Testis (tissue), 5 donors: ENCODE measurements around the gene BSX. TPM values are rescaled to one million over a fixed set of nuclear protein-coding genes. Genes with fewer than 3 reads are reported as not detected.

Experiments used
- DNase-seq: peaks from one replicate; pipeline ENCODE4 v3.0.0-alpha.2; 2019
- H3K27ac ChIP-seq, 2 donors: fragments of 200-600 bp; sonication (generic); one replicate each; pipeline ENCODE4 v1.5.1; 2019
- H3K27me3 ChIP-seq: fragments of 200-600 bp; sonication (generic); one replicate; pipeline ENCODE4 v1.5.1; 2019
- H3K36me3 ChIP-seq: fragments of 200-600 bp; sonication (generic); one replicate; pipeline ENCODE4 v1.5.1; 2017; ENCODE audit warnings: low read depth; ENCODE audit errors: missing control alignments
- H3K4me1 ChIP-seq: fragments of 200-600 bp; sonication (generic); one replicate; pipeline ENCODE4 v1.5.1; 2019
- H3K4me3 ChIP-seq, 2 donors: fragments of 200-600 bp; sonication (generic); one replicate each; pipeline ENCODE4 v1.5.1; 2017 to 2019
- H3K9me3 ChIP-seq: fragments of 200-600 bp; sonication (generic); one replicate; pipeline ENCODE4 v1.5.1; 2017
- CTCF ChIP-seq, 3 experiments: fragments of 450-650 bp in 2 of 3; fragments of 200-600 bp in 1 of 3; sonication (generic) in 1 of 3; IDR thresholded peaks; one replicate each; pipeline ENCODE4 v1.5.1; 2016 to 2019; ENCODE audit warnings: antibody characterized with exemption in 3 of 3, mild to moderate bottlenecking in 2 of 3, moderate library complexity in 1 of 3
- POLR2A ChIP-seq: fragments of 450-650 bp; IDR thresholded peaks from one replicate; pipeline ENCODE4 v1.6.1; 2017; ENCODE audit warnings: antibody characterized with exemption, mild to moderate bottlenecking, moderate library complexity
- WGBS, 2 donors: methylation state at CpG; one replicate each; pipeline ENCODE4 v1.1.5; 2018; 5-methylcytosine and 5-hydroxymethylcytosine counted together
- intact Hi-C: fragments of 100-400 bp; cut with DNase I; formaldehyde crosslinking; loops from one replicate; pipeline ENCODE4 v1.15.1; 2023; ENCODE audit warnings: low total_unique reads
- long read RNA-seq, 2 donors: transcript quantifications; one replicate each; lab custom pipeline, GENCODE V29; 2026
- polyA plus RNA-seq: library from polyadenylated mRNA; stranded (reverse); fragments of 350-450 nt; fragmentation: Illumina TruSeq; extraction: RNeasy Lipid Tissue Mini Kit (QIAGEN cat#74804); gene quantifications from one replicate; pipeline ENCODE4 v1.2.3, GENCODE V29; 2014; ENCODE audit warnings: low read depth, low replicate concordance; ENCODE audit not compliant: insufficient read depth
- total RNA-seq, 2 donors: library from RNA; depleted of rRNA; stranded (reverse); fragments of >200 nt; gene quantifications; one replicate each; pipeline ENCODE4 v1.2.3, GENCODE V29; 2016

The BSX gene
- total RNA-seq (not detected), polyA plus RNA-seq (not detected)
- long read RNA-seq, donor 1: 0 reads
- long read RNA-seq, donor 2: 0 reads

GRCh38 chr11:122981388-122982264, at the start of gene BSX:
Gene BSX (minus strand): TSS chr11:122981834. CDS start chr11:122981671, 163 bp downstream.
- intact Hi-C loops: no loop called here
- WGBS, 2 donors: 5 to 8% methylated on average over 20 to 35 of the region's 35 CpGs
- Histone ChIP-seq H3K9me3 (no peaks in the 10 kb centered on the region), H3K4me1 (peaks cover 14% of the 10 kb centered on the region), H3K27me3 (peaks cover 5% of the 10 kb centered on the region), H3K36me3 (no peaks in the 10 kb centered on the region), H3K4me3 (no peak within 1 kb of the TSS), H3K27ac (no peak within 1 kb of the TSS)
- no peak for TF ChIP-seq CTCF (IDR thresholded peaks at IDR 0.05)
- no peak for TF ChIP-seq POLR2A
- DNase-seq: peak; percentile 73

- Histone ChIP-seq H3K36me3 (no peaks in the 10 kb centered on the region), H3K4me1 (no peaks in the 10 kb centered on the region), H3K9me3 (no peaks in the 10 kb centered on the region), H3K27ac (no peak overlapping the region), H3K27me3 (no peaks in the 10 kb centered on the region), H3K4me3 (no peak overlapping the region)
- TF ChIP-seq CTCF (IDR thresholded peaks at IDR 0.05) (no peak), POLR2A (no peak)
- intact Hi-C loops: no loop called here
- 84 to 86% methylated on average over 4 of the region's 4 CpGs for WGBS, 2 donors
- no peak for DNase-seq
Measured at GRCh38 chr11:123030517-123030916, 48.9 kb upstream of the BSX start.

- H3K27me3 ChIP-seq: no peaks in the 10 kb centered on the region
- H3K27ac ChIP-seq: no peak overlapping the region
- no peaks in the 10 kb centered on the region for H3K9me3 ChIP-seq
- peak; percentile 49 for DNase-seq
- H3K4me3 ChIP-seq: no peak overlapping the region
- no peaks in the 10 kb centered on the region for H3K4me1 ChIP-seq
- intact Hi-C loops: loop anchor here (10.0 kb wide), 1 partner anchor 156 kb away; no protein-coding TSS in a partner anchor
- WGBS, 2 donors: 56 to 73% methylated on average over 2 of the region's 2 CpGs
- TF ChIP-seq CTCF (IDR thresholded peaks at IDR 0.05) (peak in 1 of 3 experiments; percentile 28), POLR2A (no peak)
- H3K36me3 ChIP-seq: no peaks in the 10 kb centered on the region
Measured at GRCh38 chr11:123020968-123021367, 39.3 kb upstream of the BSX start.

GRCh38 chr11:123018702-123019101, 37.1 kb upstream of the BSX start:
- 93 to 94% methylated on average over 5 to 9 of the region's 9 CpGs for WGBS, 2 donors
- DNase-seq: no peak
- TF ChIP-seq POLR2A: no peak
- TF ChIP-seq CTCF (IDR thresholded peaks at IDR 0.05): no peak
- Histone ChIP-seq H3K4me1 (no peaks in the 10 kb centered on the region), H3K9me3 (no peaks in the 10 kb centered on the region), H3K27ac (no peak overlapping the region), H3K36me3 (no peaks in the 10 kb centered on the region), H3K4me3 (no peak overlapping the region), H3K27me3 (no peaks in the 10 kb centered on the region)
- intact Hi-C loops: no loop called here
